Thyroid gland (tissue), 4 donors: Measurements from ENCODE around the gene RNPEPL1.

Experiments used
- CTCF ChIP-seq, 6 experiments: fragments of 200-600 bp in 3 of 6; fragments of 450-650 bp in 3 of 6; sonication (generic) in 3 of 6; IDR thresholded peaks; one replicate each; pipeline ENCODE4 v1.5.1; 2016 to 2019; ENCODE audit warnings: antibody characterized with exemption in 6 of 6, mild to moderate bottlenecking in 2 of 6, inconsistent platforms in 1 of 6, moderate library complexity in 1 of 6
- POLR2A ChIP-seq, 2 donors: fragments of 450-650 bp; IDR thresholded peaks; one replicate each; pipeline ENCODE4 v1.6.1; 2017; ENCODE audit warnings: antibody characterized with exemption in 2 of 2, mild to moderate bottlenecking in 2 of 2, moderate library complexity in 1 of 2

GRCh38 chr2:240620859-240621258 lies 52.6 kb downstream of the RNPEPL1 start:
- TF ChIP-seq CTCF (IDR thresholded peaks at IDR 0.05) (no peak), POLR2A (IDR thresholded peaks at IDR 0.05) (no peak)
